BLaER1 treated with 17β-estradiol and CSF1 and Interleukin-3, amounts not matched to agents 10 nM and 100 nM (cell line): ENCODE results near the gene GPC6.

Experiments used
- H3K27ac ChIP-seq, 11 experiments: shearing (Covaris generic); formaldehyde crosslinking; 2 replicates each; pipeline ENCODE4 v1.8.1; 2022
- H3K27me3 ChIP-seq, 11 experiments: shearing (Covaris generic); formaldehyde crosslinking; 2 replicates each; pipeline ENCODE4 v1.8.1; 2022
- H3K36me3 ChIP-seq, 11 experiments: shearing (Covaris generic); formaldehyde crosslinking; 2 replicates each; pipeline ENCODE4 v1.8.1; 2022
- H3K4me1 ChIP-seq, 10 experiments: shearing (Covaris generic); formaldehyde crosslinking; 2 replicates each; pipeline ENCODE4 v1.8.1; 2022
- H3K4me2 ChIP-seq, 11 experiments: shearing (Covaris generic); formaldehyde crosslinking; 2 replicates each; pipeline ENCODE4 v1.8.1; 2022
- H3K4me3 ChIP-seq, 10 experiments: shearing (Covaris generic); formaldehyde crosslinking; 2 replicates each; pipeline ENCODE4 v1.8.1; 2022
- H3K9ac ChIP-seq, 11 experiments: shearing (Covaris generic); formaldehyde crosslinking; 2 replicates each; pipeline ENCODE4 v1.8.1; 2022
- H3K9me3 ChIP-seq, 11 experiments: shearing (Covaris generic); formaldehyde crosslinking; replicated peaks in 1 of 11; 2 replicates each; pipeline ENCODE4 v1.8.1; 2022
- H4K20me1 ChIP-seq, 11 experiments: shearing (Covaris generic); formaldehyde crosslinking; 2 replicates each; pipeline ENCODE4 v1.8.1; 2022
- Cebpa-rat ChIP-seq, 11 experiments: shearing (Covaris generic); IDR thresholded peaks; 2 replicates each; pipeline ENCODE4 v1.8.1; 2022

GPC6 gene

GRCh38 chr13:94090773-94091480 lies 864.3 kb downstream of the GPC6 start:
- no peak overlapping the region for H3K4me3 ChIP-seq
- H3K36me3 ChIP-seq: no peaks in the 10 kb centered on the region
- H3K4me1 ChIP-seq: no peaks in the 10 kb centered on the region; a peak in 1 of 20 replicates
- H3K9me3 ChIP-seq: peaks cover 0 to 9% (median 6%) of the 10 kb centered on the region in 11 experiments; a peak in 12 of 22 replicates
- H3K9ac ChIP-seq: no peak overlapping the region
- no peaks in the 10 kb centered on the region for H4K20me1 ChIP-seq
- H3K4me2 ChIP-seq: no peak overlapping the region
- H3K27me3 ChIP-seq: no peaks in the 10 kb centered on the region
- H3K27ac ChIP-seq: no peak overlapping the region
- no peak for TF ChIP-seq Cebpa-rat (IDR thresholded peaks at IDR 0.05)

- Histone ChIP-seq H3K4me2 (no peak overlapping the region), H4K20me1 (no peaks in the 10 kb centered on the region)
- TF ChIP-seq Cebpa-rat (IDR thresholded peaks at IDR 0.05): no peak
These were observed 867.2 kb downstream of the GPC6 start for GRCh38 chr13:94093652-94094315.

GRCh38 chr13:94109715-94110374 lies 883.2 kb downstream of the GPC6 start:
- no peak overlapping the region for H3K9ac ChIP-seq
- no peak for TF ChIP-seq Cebpa-rat (IDR thresholded peaks at IDR 0.05)
- H3K9me3 ChIP-seq: peaks cover 0 to 10% (median 0%) of the 10 kb centered on the region in 11 experiments; a peak in 2 of 22 replicates
- H3K4me1 ChIP-seq: peaks cover 0 to 58% (median 0%) of the 10 kb centered on the region in 10 experiments; a peak in 6 of 20 replicates
- H4K20me1 ChIP-seq: no peaks in the 10 kb centered on the region
- H3K27ac ChIP-seq: no peak overlapping the region
- H3K4me2 ChIP-seq: 0 out of 22 replicates have a peak overlapping the region, but pooled peaks of 1 of the 11 experiments have one; percentile 52
- H3K27me3 ChIP-seq: no peaks in the 10 kb centered on the region
- H3K36me3 ChIP-seq: no peaks in the 10 kb centered on the region
- H3K4me3 ChIP-seq: no peak overlapping the region

More at GRCh38 chr13:94093652-94094315, 867.2 kb downstream of the GPC6 start:
- Histone ChIP-seq H3K36me3 (no peaks in the 10 kb centered on the region), H3K9me3 (peaks cover 0 to 9% (median 6%) of the 10 kb centered on the region in 11 experiments; a peak in 12 of 22 replicates), H3K4me1 (no peaks in the 10 kb centered on the region; a peak in 1 of 20 replicates), H3K27ac (no peak overlapping the region), H3K4me3 (no peak overlapping the region), H3K9ac (no peak overlapping the region), H3K27me3 (no peaks in the 10 kb centered on the region)

GRCh38 chr13:94112227-94112626 lies 885.6 kb downstream of the GPC6 start:
- Histone ChIP-seq H3K9ac (no peak overlapping the region), H3K27ac (no peak overlapping the region), H3K9me3 (peaks cover 0 to 11% (median 0%) of the 10 kb centered on the region in 11 experiments; a peak in 4 of 22 replicates), H4K20me1 (no peaks in the 10 kb centered on the region), H3K4me2 (peak overlapping the region in 2 of 11 experiments; percentile 45 to 57; a peak in 3 of 22 replicates), H3K4me1 (peaks cover 0 to 46% (median 0%) of the 10 kb centered on the region in 10 experiments; a peak in 6 of 20 replicates), H3K27me3 (no peaks in the 10 kb centered on the region), H3K36me3 (no peaks in the 10 kb centered on the region), H3K4me3 (no peak overlapping the region)
- no peak for TF ChIP-seq Cebpa-rat (IDR thresholded peaks at IDR 0.05)

GRCh38 chr13:94112731-94113130 lies 886.1 kb downstream of the GPC6 start:
- Histone ChIP-seq H3K4me2 (peak overlapping the region in 3 of 11 experiments; percentile 45 to 57 (median 54); a peak in 5 of 22 replicates), H3K9me3 (peaks cover 0 to 15% (median 0%) of the 10 kb centered on the region in 11 experiments; a peak in 4 of 22 replicates)

GRCh38 chr13:94113245-94113644 lies 886.6 kb downstream of the GPC6 start:
- peaks cover 0 to 14% (median 0%) of the 10 kb centered on the region in 11 experiments; a peak in 4 of 22 replicates for H3K9me3 ChIP-seq
- H3K27ac ChIP-seq: peak overlapping the region in 2 of 11 experiments; percentile 36 to 43; a peak in 4 of 22 replicates
- no peak for TF ChIP-seq Cebpa-rat (IDR thresholded peaks at IDR 0.05)
- H4K20me1 ChIP-seq: no peaks in the 10 kb centered on the region
- no peaks in the 10 kb centered on the region for H3K36me3 ChIP-seq
- H3K9ac ChIP-seq: no peak overlapping the region; a peak in 1 of 22 replicates
- peak overlapping the region in 3 of 11 experiments; percentile 45 to 57 (median 54); a peak in 6 of 22 replicates for H3K4me2 ChIP-seq
- peaks cover 0 to 47% (median 0%) of the 10 kb centered on the region in 10 experiments; a peak in 6 of 20 replicates for H3K4me1 ChIP-seq
- no peaks in the 10 kb centered on the region for H3K27me3 ChIP-seq
- H3K4me3 ChIP-seq: no peak overlapping the region

More at GRCh38 chr13:94112731-94113130, 886.1 kb downstream of the GPC6 start:
- H4K20me1 ChIP-seq: no peaks in the 10 kb centered on the region
- no peak for TF ChIP-seq Cebpa-rat (IDR thresholded peaks at IDR 0.05)
- no peak overlapping the region for H3K4me3 ChIP-seq
- H3K4me1 ChIP-seq: peaks cover 0 to 45% (median 0%) of the 10 kb centered on the region in 10 experiments; a peak in 6 of 20 replicates
- no peak overlapping the region; a peak in 1 of 22 replicates for H3K9ac ChIP-seq
- peak overlapping the region in 2 of 11 experiments; percentile 36 to 43; a peak in 4 of 22 replicates for H3K27ac ChIP-seq
- H3K36me3 ChIP-seq: no peaks in the 10 kb centered on the region
- no peaks in the 10 kb centered on the region for H3K27me3 ChIP-seq

- H3K9me3 ChIP-seq: peaks cover 0 to 11% (median 0%) of the 10 kb centered on the region in 11 experiments; a peak in 4 of 22 replicates
- TF ChIP-seq Cebpa-rat (IDR thresholded peaks at IDR 0.05): no peak
- 0 out of 22 replicates have a peak overlapping the region, but pooled peaks of 1 of the 11 experiments have one; percentile 2 for H3K4me2 ChIP-seq
- no peaks in the 10 kb centered on the region for H3K36me3 ChIP-seq
- peaks cover 0 to 47% (median 0%) of the 10 kb centered on the region in 10 experiments; a peak in 6 of 20 replicates for H3K4me1 ChIP-seq
- H3K4me3 ChIP-seq: no peak overlapping the region
- H3K27me3 ChIP-seq: no peaks in the 10 kb centered on the region
- no peak overlapping the region for H3K27ac ChIP-seq
- H3K9ac ChIP-seq: no peak overlapping the region
- no peaks in the 10 kb centered on the region for H4K20me1 ChIP-seq
These were observed 887.6 kb downstream of the GPC6 start for GRCh38 chr13:94114166-94114565.

- no peak overlapping the region for H3K27ac ChIP-seq
- peaks cover 0 to 11% (median 0%) of the 10 kb centered on the region in 11 experiments; a peak in 4 of 22 replicates for H3K9me3 ChIP-seq
- no peaks in the 10 kb centered on the region for H3K36me3 ChIP-seq
- no peak overlapping the region for H3K4me3 ChIP-seq
- no peak overlapping the region for H3K4me2 ChIP-seq
- no peak for TF ChIP-seq Cebpa-rat (IDR thresholded peaks at IDR 0.05)
- no peak overlapping the region for H3K9ac ChIP-seq
- H3K4me1 ChIP-seq: peaks cover 0 to 43% (median 0%) of the 10 kb centered on the region in 10 experiments; a peak in 6 of 20 replicates
- no peaks in the 10 kb centered on the region for H3K27me3 ChIP-seq
- no peaks in the 10 kb centered on the region for H4K20me1 ChIP-seq
These were observed 888.4 kb downstream of the GPC6 start for GRCh38 chr13:94115054-94115453.
